HCT116 (cell line): Measurements from ENCODE around the gene OCRL. TPM values are rescaled to one million over a fixed set of nuclear protein-coding genes. Genes with fewer than 3 reads are reported as not detected.

Experiments used
- ATAC-seq: fragments of 200-7000 bp; cut with Tn5 transposase; 2 replicates; pipeline ENCODE4 v1.9.1; 2020; ENCODE audit warnings: mild to moderate bottlenecking, moderate library complexity
- BruUV-seq: library from RNA; stranded (reverse); fragments of 400-500 nt; replicated peaks from 2 replicates; lab custom pipeline; 2021; lab: Mats Ljungman, UMichigan
- CTCF ChIA-PET: fragments of 300-600 bp; sonication (Branson Sonifier 250); formaldehyde crosslinking; loops from one replicate; lab custom pipeline; 2021; ENCODE audit warnings: antibody characterized with exemption; lab: Charles Lee
- POLR2A ChIA-PET: fragments of 300-600, 350-600 bp; sonication (Branson Sonifier 250); formaldehyde crosslinking; loops from one replicate; lab custom pipeline; 2021; ENCODE audit warnings: antibody characterized with exemption; lab: Charles Lee
- RAD21 ChIA-PET, 2 experiments: fragments of 300-600 bp; sonication (Branson Sonifier 250); formaldehyde crosslinking; loops; one replicate each; lab custom pipeline; 2023; ENCODE audit warnings: low total read pairs in 2 of 2; ENCODE audit not compliant: uncharacterized antibody in 2 of 2, unreplicated experiment in 2 of 2, low non-redundant PET in 1 of 2; lab: Charles Lee
- DNase-seq: peaks from one replicate; pipeline ENCODE4 v3.0.0-alpha.2; 2010; ENCODE audit warnings: low read depth, low spot score
- H2AFZ ChIP-seq: fragments of 200-600 bp; shearing (Covaris generic), sonication (generic); 2 replicates; pipeline ENCODE4 v1.6.1; 2017; ENCODE audit warnings: low read depth, mixed run types, mixed read lengths, antibody characterized with exemption, low read length; ENCODE audit not compliant: poor library complexity, severe bottlenecking
- H3K27ac ChIP-seq: 2 replicates; pipeline ENCODE4 v1.5.1; 2012; ENCODE audit warnings: low read depth, low read length
- H3K27me3 ChIP-seq: fragments of 200-600 bp; sonication (generic); 2 replicates; pipeline ENCODE4 v1.6.1; 2016; ENCODE audit warnings: mixed run types, low read length, mixed read lengths; ENCODE audit not compliant: insufficient read depth
- H3K36me3 ChIP-seq, 2 experiments: fragments of 200-500 bp in 1 of 2; fragments of 200-600 bp in 1 of 2; sonication (Bioruptor generic) in 1 of 2; sonication (generic) in 1 of 2; 2 replicates each; pipeline versions ENCODE4 v1.5.1 to v1.6.1; 2014 to 2016; ENCODE audit warnings: low read length in 2 of 2, inconsistent platforms in 1 of 2, mixed read lengths in 1 of 2, mixed run types in 1 of 2; ENCODE audit not compliant: insufficient read depth in 2 of 2, control insufficient read depth in 1 of 2
- H3K4me1 ChIP-seq, 2 experiments: fragments of 200-600 bp in 1 of 2; sonication (generic) in 1 of 2; 2 replicates each; pipeline versions ENCODE4 v1.5.1 to v1.6.1; 2012 to 2017; ENCODE audit warnings: low read length in 2 of 2, inconsistent platforms in 1 of 2, mild to moderate bottlenecking in 1 of 2, mixed read lengths in 1 of 2, mixed run types in 1 of 2, moderate library complexity in 1 of 2; ENCODE audit not compliant: insufficient read depth in 2 of 2, control insufficient read depth in 1 of 2
- H3K4me2 ChIP-seq: fragments of 200-600 bp; sonication (generic); 2 replicates; pipeline ENCODE4 v1.6.1; 2017; ENCODE audit warnings: mixed run types, low read length, mixed read lengths
- H3K4me3 ChIP-seq, 2 experiments: fragments of 200-600 bp in 1 of 2; sonication (generic) in 1 of 2; replicated peaks in 1 of 2; 2 replicates each; pipeline ENCODE4 v1.5.1; 2011 to 2016; ENCODE audit warnings: low read length in 2 of 2, control low read depth in 1 of 2, low read depth in 1 of 2, mild to moderate bottlenecking in 1 of 2, mixed read lengths in 1 of 2, mixed run types in 1 of 2
- H3K79me2 ChIP-seq: fragments of 200-600 bp; sonication (generic); 2 replicates; pipeline ENCODE4 v1.6.1; 2017; ENCODE audit warnings: mild to moderate bottlenecking, mixed run types, low read length, moderate library complexity, mixed read lengths; ENCODE audit not compliant: insufficient read depth
- H3K9ac ChIP-seq: fragments of 200-600 bp; sonication (generic); 2 replicates; pipeline ENCODE4 v1.6.1; 2016; ENCODE audit warnings: low read length, mixed read lengths
- H3K9me2 ChIP-seq: fragments of 200-600 bp; sonication (generic), shearing (Covaris generic); 2 replicates; pipeline ENCODE4 v1.6.1; 2017; ENCODE audit warnings: mixed run types, mild to moderate bottlenecking, moderate library complexity; ENCODE audit not compliant: insufficient read depth
- H3K9me3 ChIP-seq, 2 experiments: fragments of 200-500 bp in 1 of 2; fragments of 200-600 bp in 1 of 2; sonication (Bioruptor generic) in 1 of 2; sonication (generic) in 1 of 2; 2 replicates each; pipeline ENCODE4 v1.6.1; 2014 to 2017; ENCODE audit warnings: low read length in 2 of 2, mixed read lengths in 2 of 2, inconsistent platforms in 1 of 2, low read depth in 1 of 2, mild to moderate bottlenecking in 1 of 2, mixed run types in 1 of 2, moderate library complexity in 1 of 2; ENCODE audit not compliant: control insufficient read depth in 1 of 2, insufficient read depth in 1 of 2
- H4K20me1 ChIP-seq: fragments of 200-600 bp; sonication (generic), shearing (Covaris generic); 2 replicates; pipeline ENCODE4 v1.6.1; 2017; ENCODE audit warnings: mixed run types, mild to moderate bottlenecking, moderate library complexity; ENCODE audit not compliant: insufficient read depth
- CBX3 ChIP-seq: IDR thresholded peaks from 2 replicates; pipeline ENCODE4 v1.6.1; 2012; ENCODE audit warnings: low read depth
- CTCF ChIP-seq, 3 experiments: fragments of 200-600 bp in 1 of 3; sonication (generic) in 1 of 3; IDR thresholded peaks in 2 of 3; conservative IDR thresholded peaks in 1 of 3; 2 replicates each; pipeline ENCODE4 v1.5.1; 2012 to 2017; ENCODE audit warnings: low read depth in 2 of 3, low read length in 2 of 3, antibody characterized with exemption in 1 of 3, borderline replicate concordance in 1 of 3, control low read depth in 1 of 3, mild to moderate bottlenecking in 1 of 3, mixed read lengths in 1 of 3, mixed run types in 1 of 3, moderate library complexity in 1 of 3; ENCODE audit not compliant: insufficient read depth in 1 of 3
- EGR1 ChIP-seq: IDR thresholded peaks from 2 replicates; pipeline ENCODE4 v1.6.1; 2012; ENCODE audit warnings: low read depth
- JUND ChIP-seq: IDR thresholded peaks from 2 replicates; pipeline ENCODE4 v1.6.1; 2012
- MAX ChIP-seq: IDR thresholded peaks from 2 replicates; pipeline ENCODE4 v1.6.1; 2012
- RAD21 ChIP-seq: IDR thresholded peaks from 2 replicates; pipeline ENCODE4 v1.6.1; 2012; ENCODE audit warnings: low read depth, mild to moderate bottlenecking
- SIN3A ChIP-seq: IDR thresholded peaks from 2 replicates; pipeline ENCODE4 v1.6.1; 2012; ENCODE audit warnings: low read depth
- YY1 ChIP-seq: IDR thresholded peaks from 2 replicates; pipeline ENCODE4 v1.6.1; 2011; ENCODE audit warnings: low read length, low read depth, moderate library complexity, mild to moderate bottlenecking; ENCODE audit not compliant: insufficient replicate concordance; ENCODE audit errors: extremely low read depth
- ZBTB33 ChIP-seq: IDR thresholded peaks from 2 replicates; pipeline ENCODE4 v1.6.1; 2011; ENCODE audit warnings: mild to moderate bottlenecking, low read length, moderate library complexity; ENCODE audit not compliant: insufficient replicate concordance; ENCODE audit errors: extremely low read depth
- intact Hi-C: fragments of 100-400 bp; cut with micrococcal nuclease; formaldehyde crosslinking; loops from 2 replicates; pipeline ENCODE4 v1.10.0; 2022
- total RNA-seq: library from RNA; stranded (reverse); gene quantifications from one replicate; pipeline ENCODE4 v1.2.1, GENCODE V29; 2021; ENCODE audit not compliant: unreplicated experiment

Gene OCRL
- total RNA-seq, 1 experiment from 2014 or later, result 19.8 TPM

GRCh38 chrX:129637217-129638109 lies 97.4 kb downstream of the OCRL start:
- peak overlapping the region; percentile 68 for H2AFZ ChIP-seq
- POLR2A ChIA-PET, result no interaction called here

More at GRCh38 chrX:129637217-129638109, 97.4 kb downstream of the OCRL start:
- H3K9me2 ChIP-seq, result no peaks in the 10 kb centered on the region
- intact Hi-C loops, result loop anchor here (1.0 kb wide), 1 partner anchor 89 kb away; no protein-coding TSS in a partner anchor
- H3K27ac ChIP-seq, result no peak overlapping the region
- ChIA-PET CTCF (interaction anchor here (2.3 kb wide), 1 partner anchor 89 kb away, joined by 10 read pairs; no protein-coding TSS in a partner anchor), RAD21 (no interaction called here)
- ATAC-seq, result peak; percentile 86
- peak; percentile 36 for DNase-seq
- H3K4me3 ChIP-seq, result no peak overlapping the region
- BruUV-seq, result no TSS peak
- H3K9me3 ChIP-seq, result no peaks in the 10 kb centered on the region
- no peaks in the 10 kb centered on the region for H4K20me1 ChIP-seq
- TF ChIP-seq MAX (no peak), CBX3 (no peak), JUND (no peak), EGR1 (no peak), SIN3A (no peak), ZBTB33 (no peak), CTCF (IDR thresholded peaks at IDR 0.05 in 2 of 3, conservative IDR thresholded peaks at IDR 0.05 in 1 of 3; ENCODE audit: borderline replicate concordance in 1 of 3, insufficient read depth in 1 of 3, low read depth in 2 of 3, low read length in 2 of 3) (peak; percentile 64 to 88 (median 85); a peak in 5 of 6 replicates), YY1 (peak; percentile 39), RAD21 (peak; percentile 74)
- H3K36me3 ChIP-seq, result no peaks in the 10 kb centered on the region
- no peaks in the 10 kb centered on the region for H3K27me3 ChIP-seq
- no peak overlapping the region for H3K4me2 ChIP-seq
- no peak overlapping the region for H3K9ac ChIP-seq
- peaks cover 0 to 4% of the 10 kb centered on the region in 2 experiments; a peak in 1 of 4 replicates for H3K4me1 ChIP-seq
- H3K79me2 ChIP-seq, result no peaks in the 10 kb centered on the region
